Keratinocyte (primary cell): ENCODE data around the gene BMP7. TPM values are rescaled to one million over a fixed set of nuclear protein-coding genes. Genes with fewer than 3 reads are reported as not detected.

ENCODE experiments used
- DNase-seq: peaks from one replicate; pipeline ENCODE4 v3.0.0-alpha.2; 2011; ENCODE audit warnings: low read depth, missing footprints, low spot score
- FAIRE-seq: peaks from 2 replicates; lab custom pipeline; 2011; peaks lifted over from hg19 to GRCh38; lab: Jason Lieb, UNC
- H2AFZ ChIP-seq: 2 replicates; pipeline ENCODE4 v1.6.0; 2012; ENCODE audit warnings: low read length, control low read depth, inconsistent platforms; ENCODE audit not compliant: control insufficient read depth
- H3K27ac ChIP-seq: 2 replicates; pipeline ENCODE4 v1.5.1; 2011; ENCODE audit warnings: low read length; ENCODE audit not compliant: control insufficient read depth, insufficient read depth
- H3K27me3 ChIP-seq: 3 replicates; pipeline ENCODE4 v1.6.0; 2011; ENCODE audit warnings: low read length; ENCODE audit not compliant: control insufficient read depth, insufficient read depth; ENCODE audit errors: extremely low read depth
- H3K36me3 ChIP-seq, 2 experiments: 2 replicates in 1 of 2; 3 replicates in 1 of 2; pipeline ENCODE4 v1.5.1; 2011; ENCODE audit warnings: low read length in 2 of 2, mild to moderate bottlenecking in 1 of 2; ENCODE audit not compliant: control insufficient read depth in 2 of 2, insufficient read depth in 2 of 2; ENCODE audit errors: extremely low read depth in 1 of 2
- H3K4me1 ChIP-seq: 3 replicates; pipeline ENCODE4 v1.5.1; 2011; ENCODE audit warnings: low read length; ENCODE audit not compliant: control insufficient read depth, insufficient read depth; ENCODE audit errors: extremely low read depth
- H3K4me2 ChIP-seq: 3 replicates; pipeline ENCODE4 v1.6.0; 2011; ENCODE audit warnings: low read depth, low read length; ENCODE audit not compliant: control insufficient read depth, insufficient read depth; ENCODE audit errors: extremely low read depth
- H3K4me3 ChIP-seq, 3 experiments: fragments of 200-600 bp in 1 of 3; sonication (generic) in 1 of 3; 2 replicates in 2 of 3; 3 replicates in 1 of 3; pipeline ENCODE4 v1.5.1; 2011 to 2016; ENCODE audit warnings: low read length in 3 of 3, mild to moderate bottlenecking in 3 of 3, control low read depth in 2 of 3, inconsistent platforms in 1 of 3, low read depth in 1 of 3, mixed read lengths in 1 of 3, mixed run types in 1 of 3, moderate library complexity in 1 of 3; ENCODE audit not compliant: control insufficient read depth in 2 of 3, insufficient read depth in 2 of 3; ENCODE audit errors: extremely low read depth in 1 of 3
- H3K79me2 ChIP-seq: 2 replicates; pipeline ENCODE4 v1.6.0; 2012; ENCODE audit warnings: low read length; ENCODE audit not compliant: control insufficient read depth, insufficient read depth
- H3K9ac ChIP-seq: 3 replicates; pipeline ENCODE4 v1.6.0; 2011; ENCODE audit warnings: low read length; ENCODE audit not compliant: control insufficient read depth, insufficient read depth; ENCODE audit errors: extremely low read depth
- H3K9me1 ChIP-seq: 3 replicates; pipeline ENCODE4 v1.6.0; 2011; ENCODE audit warnings: low read length; ENCODE audit not compliant: control insufficient read depth, insufficient read depth; ENCODE audit errors: extremely low read depth
- H3K9me3 ChIP-seq: 2 replicates; pipeline ENCODE4 v1.5.1; 2012; ENCODE audit warnings: low read depth, low read length; ENCODE audit not compliant: control insufficient read depth
- H4K20me1 ChIP-seq: 3 replicates; pipeline ENCODE4 v1.6.0; 2011; ENCODE audit warnings: low read length; ENCODE audit not compliant: control insufficient read depth, insufficient read depth; ENCODE audit errors: extremely low read depth
- EZH2 ChIP-seq: IDR thresholded peaks from one replicate; pipeline ENCODE4 v1.6.1; 2012; ENCODE audit warnings: inconsistent platforms, mild to moderate bottlenecking, low read length, moderate library complexity
- dilution Hi-C: fragments of 300-500 bp; cut with MboI; formaldehyde crosslinking; loops from one replicate; pipeline ENCODE4 v1.7.0; 2020; ENCODE audit warnings: low sequenced_read_pairs; ENCODE audit not compliant: extremely low pct_ligation_motif_present
- polyA plus RNA-seq, 5 experiments: library from polyadenylated mRNA; depleted of rRNA in 3 of 5; stranded (reverse) in 3 of 5; stranded (forward) in 1 of 5; unstranded in 1 of 5; fragments of >200 nt; gene quantifications; 1 replicate in 1 of 5; 2 replicates in 3 of 5; 3 replicates in 1 of 5; pipeline versions ENCODE4 v1.2.1 to v1.2.3, GENCODE V29; 2011 to 2012; ENCODE audit warnings: missing spikeins in 2 of 5, low read depth in 1 of 5, low replicate concordance in 1 of 5
- TF ChIP-seq, protein P1 (sequence below), 3 experiments: IDR thresholded peaks in 1 of 3; conservative IDR thresholded peaks in 1 of 3; optimal IDR thresholded peaks in 1 of 3; 2 replicates in 2 of 3; 3 replicates in 1 of 3; pipeline versions ENCODE3 to v1.5.1; 2011; ENCODE audit warnings: low read length in 3 of 3, mild to moderate bottlenecking in 3 of 3, moderate library complexity in 2 of 3, control low read depth in 1 of 3, inconsistent platforms in 1 of 3; ENCODE audit not compliant: insufficient read depth in 2 of 3; ENCODE audit errors: extremely low read depth in 1 of 3

Gene BMP7
- polyA plus RNA-seq, 1 donor (not counting 4 experiments of a cell fraction or from before 2014, with no cell fraction given): 0.29 TPM

DNA sequence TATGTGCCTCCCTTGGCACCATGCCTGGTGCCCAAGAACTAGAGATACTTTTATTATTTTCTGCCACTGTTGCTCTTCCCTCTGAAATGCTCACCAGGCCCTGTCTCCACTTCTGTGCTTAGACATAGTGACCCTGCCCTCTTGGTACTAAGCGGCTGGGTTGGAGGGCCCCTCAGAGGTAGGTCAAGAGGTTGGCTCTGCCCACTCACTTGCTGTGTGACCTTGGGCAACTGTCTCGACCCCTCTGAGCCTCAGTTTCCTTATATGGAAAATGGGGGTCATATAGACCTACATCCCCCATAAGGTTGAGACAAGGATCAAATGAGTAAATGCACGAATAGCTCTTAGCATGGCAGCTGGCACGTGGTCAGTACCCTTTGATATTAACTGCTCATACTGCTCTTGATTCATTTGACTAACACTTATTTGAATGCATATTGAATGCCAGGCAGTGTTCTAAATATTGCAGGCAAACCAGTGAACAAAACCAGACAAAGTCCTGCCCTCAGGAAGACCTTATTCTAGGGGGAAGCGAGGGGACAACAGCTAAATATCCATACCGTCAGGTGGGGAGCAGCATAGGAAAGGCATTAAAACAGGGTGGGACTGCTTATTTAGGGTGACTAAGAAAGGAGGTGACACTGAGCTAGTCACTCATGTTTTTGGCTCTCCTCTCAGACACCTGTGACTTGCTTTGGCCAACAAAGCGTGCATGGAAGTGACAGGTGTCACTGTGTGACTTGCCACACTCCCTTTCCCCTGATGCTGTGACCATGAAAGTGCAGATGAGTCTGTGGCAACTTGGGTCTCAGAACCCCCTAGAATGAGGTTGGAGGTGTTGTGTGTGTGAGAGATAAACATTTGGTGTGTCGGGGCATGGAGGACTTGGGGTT, 48.9 kb upstream of the BMP7 start:
- H3K79me2 ChIP-seq: no peaks in the 10 kb centered on the region
- FAIRE-seq: no peak
- no peak for DNase-seq
- H3K9ac ChIP-seq: no peak overlapping the region
- H3K27me3 ChIP-seq: peaks cover 31% of the 10 kb centered on the region
- TF ChIP-seq, protein P1, sequence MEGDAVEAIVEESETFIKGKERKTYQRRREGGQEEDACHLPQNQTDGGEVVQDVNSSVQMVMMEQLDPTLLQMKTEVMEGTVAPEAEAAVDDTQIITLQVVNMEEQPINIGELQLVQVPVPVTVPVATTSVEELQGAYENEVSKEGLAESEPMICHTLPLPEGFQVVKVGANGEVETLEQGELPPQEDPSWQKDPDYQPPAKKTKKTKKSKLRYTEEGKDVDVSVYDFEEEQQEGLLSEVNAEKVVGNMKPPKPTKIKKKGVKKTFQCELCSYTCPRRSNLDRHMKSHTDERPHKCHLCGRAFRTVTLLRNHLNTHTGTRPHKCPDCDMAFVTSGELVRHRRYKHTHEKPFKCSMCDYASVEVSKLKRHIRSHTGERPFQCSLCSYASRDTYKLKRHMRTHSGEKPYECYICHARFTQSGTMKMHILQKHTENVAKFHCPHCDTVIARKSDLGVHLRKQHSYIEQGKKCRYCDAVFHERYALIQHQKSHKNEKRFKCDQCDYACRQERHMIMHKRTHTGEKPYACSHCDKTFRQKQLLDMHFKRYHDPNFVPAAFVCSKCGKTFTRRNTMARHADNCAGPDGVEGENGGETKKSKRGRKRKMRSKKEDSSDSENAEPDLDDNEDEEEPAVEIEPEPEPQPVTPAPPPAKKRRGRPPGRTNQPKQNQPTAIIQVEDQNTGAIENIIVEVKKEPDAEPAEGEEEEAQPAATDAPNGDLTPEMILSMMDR (optimal IDR thresholded peaks at IDR 0.05 in 1 of 3, IDR thresholded peaks at IDR 0.05 in 1 of 3, conservative IDR thresholded peaks at IDR 0.05 in 1 of 3; ENCODE audit: extremely low read depth in 1 of 3, insufficient read depth in 2 of 3, low read length in 3 of 3): no peak
- no peak for TF ChIP-seq EZH2
- no peaks in the 10 kb centered on the region for H3K36me3 ChIP-seq
- H3K9me3 ChIP-seq: no peaks in the 10 kb centered on the region
- no peak overlapping the region for H2AFZ ChIP-seq
- H3K4me2 ChIP-seq: no peak overlapping the region
- no peak overlapping the region for H3K4me3 ChIP-seq
- no peak overlapping the region for H3K27ac ChIP-seq
- H3K4me1 ChIP-seq: peaks cover 2% of the 10 kb centered on the region
- no peaks in the 10 kb centered on the region for H4K20me1 ChIP-seq
- dilution Hi-C loops: no loop called here
- H3K9me1 ChIP-seq: no peaks in the 10 kb centered on the region

DNA sequence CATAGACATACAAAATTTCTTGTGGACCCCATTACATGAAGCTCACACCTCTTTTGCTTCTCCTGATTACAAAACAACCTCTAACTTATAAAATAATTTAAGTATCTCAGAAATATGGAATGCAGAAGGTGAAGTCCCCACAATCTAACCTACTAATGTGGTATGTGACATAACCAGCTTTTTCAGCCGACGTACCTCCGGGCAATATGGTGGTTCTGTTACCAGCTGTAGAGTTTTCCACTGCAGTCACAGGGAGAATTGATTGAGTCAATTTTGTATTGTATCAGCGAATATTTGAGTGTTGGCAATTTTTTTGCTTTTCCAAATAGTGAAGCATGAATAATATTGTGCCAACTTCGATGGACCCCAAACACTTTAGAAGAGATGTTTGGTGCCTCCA, 47.5 kb upstream of the BMP7 start:
- no peak for DNase-seq
- Histone ChIP-seq H3K9me1 (no peaks in the 10 kb centered on the region), H4K20me1 (no peaks in the 10 kb centered on the region), H2AFZ (no peak overlapping the region), H3K27ac (no peak overlapping the region), H3K9me3 (no peaks in the 10 kb centered on the region), H3K36me3 (no peaks in the 10 kb centered on the region), H3K9ac (no peak overlapping the region), H3K4me2 (no peak overlapping the region), H3K4me3 (no peak overlapping the region), H3K27me3 (peaks cover 41% of the 10 kb centered on the region), H3K79me2 (no peaks in the 10 kb centered on the region), H3K4me1 (peaks cover 2% of the 10 kb centered on the region)
- dilution Hi-C loops: no loop called here
- FAIRE-seq: no peak
- TF ChIP-seq EZH2: no peak
- TF ChIP-seq, protein P1 (optimal IDR thresholded peaks at IDR 0.05 in 1 of 3, IDR thresholded peaks at IDR 0.05 in 1 of 3, conservative IDR thresholded peaks at IDR 0.05 in 1 of 3; ENCODE audit: extremely low read depth in 1 of 3, insufficient read depth in 2 of 3, low read length in 3 of 3): no peak
